CD8-positive, alpha-beta memory T cell (primary cell): ENCODE results near the gene RNASET2. TPM values are rescaled to one million over a fixed set of nuclear protein-coding genes. Genes with fewer than 3 reads are reported as not detected.

Source experiments
- CTCF ChIA-PET: fragments of 350-600 bp; sonication (Branson Sonifier 250); formaldehyde crosslinking; loops from one replicate; lab custom pipeline; 2021; ENCODE audit warnings: antibody characterized with exemption; lab: Charles Lee
- POLR2A ChIA-PET: fragments of 350-600 bp; sonication (Branson Sonifier 250); formaldehyde crosslinking; loops from one replicate; lab custom pipeline; 2021; ENCODE audit warnings: antibody characterized with exemption; lab: Charles Lee
- DNase-seq, 5 donors: peaks; one replicate each; pipeline versions ENCODE4 v3.0.0 to v3.0.0-alpha.2; 2020 to 2022; ENCODE audit warnings: mixed read lengths in 1 of 5
- H3K27ac ChIP-seq: one replicate; pipeline ENCODE4 v1.7.0; 2013; ENCODE audit warnings: low read depth, mild to moderate bottlenecking, low read length, moderate library complexity
- H3K27me3 ChIP-seq: 2 replicates; pipeline ENCODE4 v1.7.0; 2013; ENCODE audit warnings: low read length, mild to moderate bottlenecking; ENCODE audit not compliant: insufficient read depth, poor library complexity, severe bottlenecking
- H3K36me3 ChIP-seq: 2 replicates; pipeline ENCODE4 v1.7.0; 2013; ENCODE audit warnings: mild to moderate bottlenecking, low read length, moderate library complexity; ENCODE audit not compliant: insufficient read depth
- H3K4me1 ChIP-seq: 2 replicates; pipeline ENCODE4 v1.7.0; 2013; ENCODE audit warnings: mild to moderate bottlenecking, low read length, moderate library complexity; ENCODE audit not compliant: insufficient read depth
- H3K4me3 ChIP-seq: 2 replicates; pipeline ENCODE4 v1.7.0; 2013; ENCODE audit warnings: mild to moderate bottlenecking, low read length
- H3K9me3 ChIP-seq: 2 replicates; pipeline ENCODE4 v1.7.0; 2013; ENCODE audit warnings: mild to moderate bottlenecking, low read length
- H3K27ac Mint-ChIP-seq, 8 donors: one replicate each; pipeline ENCODE4 v1.8.0; 2020 to 2021; ENCODE audit warnings: mixed read lengths in 8 of 8, mild to moderate bottlenecking in 6 of 8, inconsistent platforms in 3 of 8, moderate library complexity in 3 of 8
- H3K27me3 Mint-ChIP-seq, 2 donors: one replicate each; pipeline ENCODE4 v1.8.0; 2020 to 2021; ENCODE audit warnings: mixed read lengths in 2 of 2, mild to moderate bottlenecking in 1 of 2, moderate library complexity in 1 of 2
- H3K36me3 Mint-ChIP-seq, 3 donors: one replicate each; pipeline ENCODE4 v1.8.0; 2020 to 2021; ENCODE audit warnings: mixed read lengths in 3 of 3, inconsistent platforms in 1 of 3, mild to moderate bottlenecking in 1 of 3
- H3K4me1 Mint-ChIP-seq, 3 donors: one replicate each; pipeline ENCODE4 v1.8.0; 2020 to 2021; ENCODE audit warnings: mixed read lengths in 3 of 3, inconsistent platforms in 1 of 3, mild to moderate bottlenecking in 1 of 3
- H3K4me3 Mint-ChIP-seq, 7 donors: one replicate each; pipeline ENCODE4 v1.8.0; 2020 to 2021; ENCODE audit warnings: mixed read lengths in 7 of 7, mild to moderate bottlenecking in 6 of 7, moderate library complexity in 4 of 7, inconsistent platforms in 2 of 7
- H3K9me3 Mint-ChIP-seq, 5 donors: one replicate each; pipeline ENCODE4 v1.8.0; 2020 to 2022; ENCODE audit warnings: mixed read lengths in 5 of 5, mild to moderate bottlenecking in 3 of 5, moderate library complexity in 2 of 5, inconsistent platforms in 1 of 5
- polyA plus RNA-seq: library from polyadenylated mRNA; unstranded; fragments of 300-500 nt; fragmentation: Illumina TruSeq; gene quantifications from one replicate; pipeline ENCODE4 v1.2.3, GENCODE V29; 2021
- total RNA-seq, 2 experiments: library from RNA; stranded (reverse); gene quantifications; one replicate each; pipeline ENCODE4 v1.2.3, GENCODE V29; 2021

The RNASET2 gene
- total and polyA plus RNA-seq, 3 experiments from 2014 or later: 22.3 to 232 (median 27.6) TPM

DNA sequence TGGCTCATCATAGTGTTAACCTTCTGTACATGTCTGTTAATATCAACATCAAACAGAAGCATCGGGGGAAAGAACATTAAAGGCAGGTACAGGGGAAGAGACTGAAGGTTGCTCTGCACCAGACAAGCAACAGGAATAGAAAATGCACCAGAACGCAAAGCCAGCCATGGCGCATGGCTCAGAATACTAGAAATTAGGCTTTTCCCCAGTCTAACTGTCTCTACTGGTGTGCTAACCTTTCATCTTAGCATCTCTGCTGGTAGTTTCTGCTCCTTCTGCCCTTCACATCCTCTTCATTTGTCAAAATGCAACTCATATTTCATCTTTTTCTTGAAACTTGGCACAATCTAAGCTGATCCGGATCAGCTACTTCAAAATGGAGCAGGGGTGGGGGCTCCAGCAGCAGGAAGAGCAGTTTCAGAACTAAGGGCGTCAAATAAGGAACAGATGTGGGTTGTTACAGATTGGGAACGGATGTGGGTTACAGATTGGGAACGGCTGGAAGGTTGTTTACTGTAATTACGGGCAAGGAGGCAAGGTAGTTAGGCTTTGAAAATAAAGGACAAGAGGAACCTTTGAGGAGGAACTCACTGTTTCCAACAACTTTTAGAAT lies 13.1 kb upstream of the RNASET2 start:
- ChIA-PET POLR2A (no interaction called here), CTCF (interaction anchor here (1.4 kb wide), 1 partner anchor 20 kb away, joined by 3 read pairs; no protein-coding TSS in a partner anchor)
- H3K9me3 Mint-ChIP-seq: peaks cover 0 to 7% (median 0%) of the 10 kb centered on the region in 5 donors
- H3K4me1 Mint-ChIP-seq: peaks cover 11 to 21% (median 12%) of the 10 kb centered on the region in 3 donors
- peak overlapping the region in 4 of 7 donors; percentile 27 to 40 (median 30) for H3K4me3 Mint-ChIP-seq
- DNase-seq: peak in 1 of 5 donors; percentile 34
- Histone ChIP-seq H3K36me3 (no peaks in the 10 kb centered on the region), H3K27ac (no peak overlapping the region), H3K27me3 (no peaks in the 10 kb centered on the region), H3K4me1 (peaks cover 19% of the 10 kb centered on the region), H3K9me3 (no peaks in the 10 kb centered on the region), H3K4me3 (peak overlapping the region; percentile 8)
- peaks cover 0 to 20% (median 1%) of the 10 kb centered on the region in 3 donors for H3K36me3 Mint-ChIP-seq
- H3K27me3 Mint-ChIP-seq: peaks cover 0 to 1% of the 10 kb centered on the region in 2 donors
- H3K27ac Mint-ChIP-seq: peak overlapping the region in 6 of 8 donors; percentile 1 to 89 (median 52)

DNA sequence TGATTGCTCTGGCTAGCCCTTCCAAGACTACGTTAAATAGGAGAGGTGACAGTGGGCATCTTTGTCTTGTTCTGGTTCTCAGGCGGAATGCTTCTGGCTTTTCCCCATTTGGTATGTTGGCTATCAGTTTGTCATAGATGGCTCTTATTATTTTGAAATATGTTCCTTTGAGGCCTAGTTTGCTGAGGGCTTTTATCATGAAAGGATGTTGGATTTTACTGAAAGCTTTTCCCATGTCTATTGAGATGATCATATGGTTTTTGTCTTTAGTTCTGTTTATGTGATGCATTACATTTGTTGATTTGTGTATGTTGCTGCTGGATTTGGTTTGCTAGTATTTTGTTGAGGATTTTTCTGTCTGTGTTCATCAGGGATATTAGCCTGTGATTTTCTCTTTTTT lies 9.9 kb upstream of the RNASET2 start:
- Mint-ChIP-seq H3K36me3 (peaks cover 0 to 30% (median 1%) of the 10 kb centered on the region in 3 donors), H3K27me3 (peaks cover 0 to 1% of the 10 kb centered on the region in 2 donors), H3K4me1 (peaks cover 10 to 18% (median 12%) of the 10 kb centered on the region in 3 donors), H3K27ac (peak overlapping the region in 1 of 8 donors; percentile 5), H3K4me3 (no peak overlapping the region), H3K9me3 (peaks cover 0 to 9% (median 4%) of the 10 kb centered on the region in 5 donors)
- H3K27ac ChIP-seq: no peak overlapping the region
- no peak for DNase-seq
- no peaks in the 10 kb centered on the region for H3K9me3 ChIP-seq
- CTCF ChIA-PET: no interaction called here
- peaks cover 19% of the 10 kb centered on the region for H3K4me1 ChIP-seq
- H3K4me3 ChIP-seq: no peak overlapping the region
- POLR2A ChIA-PET: no interaction called here
- no peaks in the 10 kb centered on the region for H3K27me3 ChIP-seq
- H3K36me3 ChIP-seq: no peaks in the 10 kb centered on the region

DNA sequence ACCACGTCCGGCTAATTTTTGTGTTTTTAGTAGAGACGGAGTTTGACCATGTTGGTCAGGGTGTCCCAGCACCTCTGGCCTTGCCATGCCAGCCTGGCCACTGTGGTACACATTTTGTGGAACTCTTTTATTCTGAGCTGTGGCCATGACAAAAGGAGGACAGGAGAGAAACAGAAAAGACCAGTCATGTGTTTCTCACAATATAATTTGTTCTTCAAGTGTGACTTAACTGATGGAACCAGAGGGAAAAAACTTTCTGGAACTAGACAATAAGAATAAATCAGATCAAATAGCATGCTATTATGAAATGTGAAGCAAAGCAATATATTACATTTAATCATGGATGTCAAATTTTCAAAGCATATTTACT lies 4.2 kb upstream of the RNASET2 start:
- POLR2A ChIA-PET: no interaction called here
- Histone ChIP-seq H3K4me3 (no peak overlapping the region), H3K27me3 (no peaks in the 10 kb centered on the region), H3K4me1 (peaks cover 30% of the 10 kb centered on the region), H3K27ac (no peak overlapping the region), H3K36me3 (no peaks in the 10 kb centered on the region), H3K9me3 (no peaks in the 10 kb centered on the region)
- H3K4me3 Mint-ChIP-seq: peak overlapping the region in 3 of 7 donors; percentile 19 to 96 (median 90)
- H3K4me1 Mint-ChIP-seq: peaks cover 34 to 41% (median 37%) of the 10 kb centered on the region in 3 donors
- CTCF ChIA-PET: interaction anchor here (1.3 to 2.6 kb wide), 3 partner anchors 9 to 182 kb away, joined by 4 to 14 read pairs (median 5); no protein-coding TSS in a partner anchor
- DNase-seq: no peak
- peak overlapping the region in 6 of 8 donors; percentile 87 to 98 (median 95) for H3K27ac Mint-ChIP-seq
- peaks cover 0 to 5% of the 10 kb centered on the region in 2 donors for H3K27me3 Mint-ChIP-seq
- H3K36me3 Mint-ChIP-seq: peaks cover 0 to 10% (median 2%) of the 10 kb centered on the region in 3 donors
- H3K9me3 Mint-ChIP-seq: peaks cover 0 to 5% (median 1%) of the 10 kb centered on the region in 5 donors

DNA sequence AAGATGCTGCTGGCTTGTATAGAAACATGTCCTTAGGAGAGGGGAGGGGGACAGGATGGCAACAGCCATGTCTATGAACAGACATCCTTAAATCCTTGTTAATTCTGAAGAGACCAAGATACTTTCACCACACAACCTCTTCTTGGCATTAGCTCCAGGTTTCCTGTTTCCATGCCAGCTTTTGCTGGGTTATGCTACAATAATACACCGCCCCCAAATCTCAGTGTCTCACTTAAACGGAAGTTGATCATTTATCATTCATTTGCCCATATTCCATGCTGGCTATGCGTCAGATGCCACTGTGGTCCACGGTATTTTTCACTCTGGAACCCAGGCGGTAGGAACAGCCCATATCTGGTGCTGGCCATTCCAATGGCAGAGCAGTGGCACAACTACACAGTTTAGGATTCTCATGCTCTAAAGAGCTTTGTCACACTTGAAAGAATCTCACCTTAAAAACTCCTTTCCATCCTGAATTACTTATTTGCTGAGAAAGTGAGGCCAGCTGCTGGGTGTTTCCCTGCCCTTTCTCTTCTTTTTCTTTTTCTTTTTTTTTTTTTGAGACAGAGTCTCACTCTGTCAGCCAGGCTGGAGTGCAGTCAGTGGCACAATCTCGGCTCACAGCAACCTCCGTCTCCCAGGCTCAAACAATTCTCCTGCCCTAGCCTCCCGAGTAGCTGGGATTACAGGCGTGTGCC lies 3.7 kb upstream of the RNASET2 start:
- peak overlapping the region; percentile 87 to 98 (median 94) for H3K27ac Mint-ChIP-seq
- no peaks in the 10 kb centered on the region for H3K36me3 ChIP-seq
- H3K27ac ChIP-seq: peak overlapping the region; percentile 55
- peaks cover 0 to 5% of the 10 kb centered on the region in 2 donors for H3K27me3 Mint-ChIP-seq
- H3K9me3 Mint-ChIP-seq: peaks cover 0 to 5% (median 3%) of the 10 kb centered on the region in 5 donors
- H3K9me3 ChIP-seq: no peaks in the 10 kb centered on the region
- POLR2A ChIA-PET: interaction anchor here (0.7 to 1.0 kb wide), 2 partner anchors 29 to 39 kb away, joined by 3 to 7 read pairs; partner anchors contain the start of gene CEP43
- H3K4me1 Mint-ChIP-seq: peaks cover 38 to 45% (median 42%) of the 10 kb centered on the region in 3 donors
- H3K4me3 ChIP-seq: peak overlapping the region; percentile 38
- CTCF ChIA-PET: interaction anchor here (1.3 to 2.6 kb wide), 3 partner anchors 8 to 182 kb away, joined by 4 to 14 read pairs (median 5); no protein-coding TSS in a partner anchor
- no peaks in the 10 kb centered on the region for H3K27me3 ChIP-seq
- peaks cover 30% of the 10 kb centered on the region for H3K4me1 ChIP-seq
- H3K4me3 Mint-ChIP-seq: peak overlapping the region in 6 of 7 donors; percentile 76 to 96 (median 92)
- DNase-seq: no peak
- peaks cover 0 to 10% (median 7%) of the 10 kb centered on the region in 3 donors for H3K36me3 Mint-ChIP-seq

DNA sequence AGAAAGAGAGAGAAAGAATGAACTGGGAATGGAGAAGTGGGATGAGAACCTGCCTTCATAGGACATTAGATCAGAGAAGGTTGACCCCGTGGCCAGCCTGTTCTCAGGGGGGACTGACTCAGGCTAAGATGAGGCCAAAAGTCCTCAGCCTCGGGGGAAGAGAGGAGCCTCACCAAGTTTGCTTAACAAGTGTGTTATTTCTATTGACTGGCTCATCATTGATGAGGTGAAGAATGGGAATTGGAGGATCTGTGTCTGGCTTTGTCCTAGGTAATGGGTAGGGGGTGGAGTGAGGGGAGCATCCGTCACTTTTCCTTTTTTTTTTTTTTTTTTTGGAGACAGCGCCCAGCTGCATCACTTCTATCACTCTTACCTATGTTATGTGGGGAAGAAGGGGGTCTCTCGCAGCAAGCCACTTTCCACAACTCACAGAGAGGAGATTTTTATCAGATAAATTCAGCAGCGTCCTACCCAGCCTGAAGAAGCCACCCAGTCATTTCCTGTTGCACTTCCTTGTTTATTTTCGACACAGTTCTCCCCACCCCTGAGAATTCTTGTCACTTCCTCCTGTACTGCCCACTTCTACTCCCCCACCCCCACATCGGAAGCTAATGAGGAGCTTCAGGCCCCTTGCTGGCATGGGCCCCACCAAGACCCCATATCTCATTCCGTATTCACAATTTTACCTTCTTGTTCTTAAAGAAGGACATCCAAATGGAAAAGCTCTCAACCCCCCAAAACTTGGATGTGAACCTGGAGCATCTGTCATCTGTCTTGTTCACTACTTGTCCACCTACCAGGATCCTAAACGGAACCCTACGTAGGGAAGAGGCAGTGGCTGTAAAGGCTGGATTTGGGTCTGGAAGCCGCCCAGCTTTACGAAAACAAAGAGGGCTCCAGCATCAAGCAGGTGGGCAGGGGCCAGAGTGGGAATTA lies 2.8 kb upstream of the RNASET2 start:
- POLR2A ChIA-PET: interaction anchor here (0.7 to 1.0 kb wide), 2 partner anchors 30 to 40 kb away, joined by 3 to 7 read pairs; partner anchors contain the start of gene CEP43
- Histone ChIP-seq H3K9me3 (no peaks in the 10 kb centered on the region), H3K27me3 (no peaks in the 10 kb centered on the region), H3K27ac (peak overlapping the region; percentile 55), H3K4me3 (peak overlapping the region; percentile 38), H3K36me3 (no peaks in the 10 kb centered on the region), H3K4me1 (peaks cover 37% of the 10 kb centered on the region)
- H3K9me3 Mint-ChIP-seq: peaks cover 0 to 5% (median 3%) of the 10 kb centered on the region in 5 donors
- peak overlapping the region; percentile 87 to 98 (median 94) for H3K27ac Mint-ChIP-seq
- CTCF ChIA-PET: interaction anchor here (1.3 to 2.6 kb wide), 3 partner anchors 8 to 183 kb away, joined by 4 to 14 read pairs (median 5); no protein-coding TSS in a partner anchor
- H3K4me1 Mint-ChIP-seq: peaks cover 43 to 54% (median 49%) of the 10 kb centered on the region in 3 donors
- peak; percentile 25 to 73 (median 68) for DNase-seq
- peaks cover 0 to 7% of the 10 kb centered on the region in 2 donors for H3K27me3 Mint-ChIP-seq
- peak overlapping the region; percentile 76 to 96 (median 94) for H3K4me3 Mint-ChIP-seq
- peaks cover 2 to 10% (median 7%) of the 10 kb centered on the region in 3 donors for H3K36me3 Mint-ChIP-seq

DNA sequence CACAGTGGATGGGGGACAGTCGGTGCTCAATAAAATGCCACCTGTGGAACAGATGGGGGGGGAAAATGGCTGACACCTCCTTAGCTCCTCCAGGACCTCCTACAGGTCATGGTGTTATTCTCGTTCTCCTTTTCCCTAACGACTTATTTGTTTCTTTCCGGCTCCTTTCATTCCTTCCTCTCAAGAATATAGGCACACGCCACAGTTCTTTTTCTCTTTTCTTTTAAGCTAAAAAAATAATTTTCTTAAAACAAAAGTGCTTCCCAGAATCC lies 1.4 kb upstream of the RNASET2 start:
- H3K27me3 ChIP-seq: no peaks in the 10 kb centered on the region
- Mint-ChIP-seq H3K4me3 (peak overlapping the region; percentile 83 to 96 (median 95)), H3K27ac (peak overlapping the region; percentile 87 to 98 (median 95)), H3K36me3 (peaks cover 2 to 13% (median 4%) of the 10 kb centered on the region in 3 donors), H3K4me1 (peaks cover 52 to 64% (median 63%) of the 10 kb centered on the region in 3 donors), H3K27me3 (peaks cover 0 to 7% of the 10 kb centered on the region in 2 donors), H3K9me3 (peaks cover 0 to 5% (median 2%) of the 10 kb centered on the region in 5 donors)
- no peak for DNase-seq
- peaks cover 52% of the 10 kb centered on the region for H3K4me1 ChIP-seq
- no peaks in the 10 kb centered on the region for H3K9me3 ChIP-seq
- no peaks in the 10 kb centered on the region for H3K36me3 ChIP-seq
- POLR2A ChIA-PET: no interaction called here
- H3K4me3 ChIP-seq: peak overlapping the region; percentile 91
- peak overlapping the region; percentile 84 for H3K27ac ChIP-seq
- CTCF ChIA-PET: interaction anchor here (1.0 to 3.4 kb wide), 3 partner anchors 23 to 42 kb away, joined by 3 to 21 read pairs (median 9); partner anchors contain the start of gene CEP43
